ENCODE measurements around the gene CTSL.

DNA sequence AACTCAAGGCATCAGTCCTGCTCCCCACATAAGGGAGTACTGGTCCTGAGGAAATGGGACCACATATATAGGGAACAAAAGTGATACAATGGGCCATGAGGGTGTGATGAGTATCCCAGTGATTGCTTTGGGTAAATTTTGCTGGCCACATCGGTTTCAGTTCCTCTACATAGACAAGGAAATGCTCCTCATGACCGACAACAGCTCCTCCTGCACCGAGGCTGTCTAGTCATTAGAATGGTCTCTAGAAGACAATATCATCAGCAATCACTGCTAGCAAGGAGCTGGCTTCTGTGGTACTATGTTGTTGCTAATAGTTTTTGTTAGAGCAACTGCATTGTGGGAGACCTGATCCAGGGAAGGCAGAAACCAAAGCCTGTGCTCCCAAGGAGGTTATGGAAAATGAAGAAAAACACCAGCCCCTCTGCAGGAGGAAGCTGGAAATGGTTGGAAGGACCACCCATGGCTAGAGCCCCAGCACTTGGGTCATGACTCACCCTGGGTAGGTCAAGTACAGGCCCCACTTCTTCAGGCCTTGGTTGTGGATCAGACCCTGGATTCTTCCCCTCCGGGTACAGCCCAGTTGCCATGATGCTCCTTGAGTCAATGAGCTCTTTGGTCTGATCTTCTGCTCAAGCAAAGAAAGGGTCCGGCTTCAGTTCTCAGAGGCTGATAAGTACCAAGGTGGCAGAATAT is 3.4 kb upstream of the CTSL start:
- TF ChIP-seq, protein P1, sequence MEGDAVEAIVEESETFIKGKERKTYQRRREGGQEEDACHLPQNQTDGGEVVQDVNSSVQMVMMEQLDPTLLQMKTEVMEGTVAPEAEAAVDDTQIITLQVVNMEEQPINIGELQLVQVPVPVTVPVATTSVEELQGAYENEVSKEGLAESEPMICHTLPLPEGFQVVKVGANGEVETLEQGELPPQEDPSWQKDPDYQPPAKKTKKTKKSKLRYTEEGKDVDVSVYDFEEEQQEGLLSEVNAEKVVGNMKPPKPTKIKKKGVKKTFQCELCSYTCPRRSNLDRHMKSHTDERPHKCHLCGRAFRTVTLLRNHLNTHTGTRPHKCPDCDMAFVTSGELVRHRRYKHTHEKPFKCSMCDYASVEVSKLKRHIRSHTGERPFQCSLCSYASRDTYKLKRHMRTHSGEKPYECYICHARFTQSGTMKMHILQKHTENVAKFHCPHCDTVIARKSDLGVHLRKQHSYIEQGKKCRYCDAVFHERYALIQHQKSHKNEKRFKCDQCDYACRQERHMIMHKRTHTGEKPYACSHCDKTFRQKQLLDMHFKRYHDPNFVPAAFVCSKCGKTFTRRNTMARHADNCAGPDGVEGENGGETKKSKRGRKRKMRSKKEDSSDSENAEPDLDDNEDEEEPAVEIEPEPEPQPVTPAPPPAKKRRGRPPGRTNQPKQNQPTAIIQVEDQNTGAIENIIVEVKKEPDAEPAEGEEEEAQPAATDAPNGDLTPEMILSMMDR (conservative IDR thresholded peaks at IDR 0.05; ENCODE audit: low read depth in 2 of 2), result no peak
- TF ChIP-seq, protein P2, sequence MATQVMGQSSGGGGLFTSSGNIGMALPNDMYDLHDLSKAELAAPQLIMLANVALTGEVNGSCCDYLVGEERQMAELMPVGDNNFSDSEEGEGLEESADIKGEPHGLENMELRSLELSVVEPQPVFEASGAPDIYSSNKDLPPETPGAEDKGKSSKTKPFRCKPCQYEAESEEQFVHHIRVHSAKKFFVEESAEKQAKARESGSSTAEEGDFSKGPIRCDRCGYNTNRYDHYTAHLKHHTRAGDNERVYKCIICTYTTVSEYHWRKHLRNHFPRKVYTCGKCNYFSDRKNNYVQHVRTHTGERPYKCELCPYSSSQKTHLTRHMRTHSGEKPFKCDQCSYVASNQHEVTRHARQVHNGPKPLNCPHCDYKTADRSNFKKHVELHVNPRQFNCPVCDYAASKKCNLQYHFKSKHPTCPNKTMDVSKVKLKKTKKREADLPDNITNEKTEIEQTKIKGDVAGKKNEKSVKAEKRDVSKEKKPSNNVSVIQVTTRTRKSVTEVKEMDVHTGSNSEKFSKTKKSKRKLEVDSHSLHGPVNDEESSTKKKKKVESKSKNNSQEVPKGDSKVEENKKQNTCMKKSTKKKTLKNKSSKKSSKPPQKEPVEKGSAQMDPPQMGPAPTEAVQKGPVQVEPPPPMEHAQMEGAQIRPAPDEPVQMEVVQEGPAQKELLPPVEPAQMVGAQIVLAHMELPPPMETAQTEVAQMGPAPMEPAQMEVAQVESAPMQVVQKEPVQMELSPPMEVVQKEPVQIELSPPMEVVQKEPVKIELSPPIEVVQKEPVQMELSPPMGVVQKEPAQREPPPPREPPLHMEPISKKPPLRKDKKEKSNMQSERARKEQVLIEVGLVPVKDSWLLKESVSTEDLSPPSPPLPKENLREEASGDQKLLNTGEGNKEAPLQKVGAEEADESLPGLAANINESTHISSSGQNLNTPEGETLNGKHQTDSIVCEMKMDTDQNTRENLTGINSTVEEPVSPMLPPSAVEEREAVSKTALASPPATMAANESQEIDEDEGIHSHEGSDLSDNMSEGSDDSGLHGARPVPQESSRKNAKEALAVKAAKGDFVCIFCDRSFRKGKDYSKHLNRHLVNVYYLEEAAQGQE (IDR thresholded peaks at IDR 0.05; ENCODE audit: unreplicated experiment), result no peak
- no peak for TF ChIP-seq JUNB (IDR thresholded peaks at IDR 0.05; ENCODE audit: unreplicated experiment)
